Astrocyte (in vitro differentiated cells and primary cell): Measurements from ENCODE around the gene MAPKAP1. TPM values are rescaled to one million over a fixed set of nuclear protein-coding genes. Genes with fewer than 3 reads are reported as not detected.
A peak's percentile ranks its signal among the peaks of the same experiment; 100 is the strongest.

Source experiments
- DNase-seq: peaks from one replicate; pipeline ENCODE4 v3.0.0-alpha.2; 2010; ENCODE audit warnings: low read depth
- FAIRE-seq: peaks from 2 replicates; lab custom pipeline; 2011; peaks lifted over from hg19 to GRCh38; lab: Jason Lieb, UNC
- H2AFZ ChIP-seq: 2 replicates; pipeline ENCODE4 v1.6.0; 2012; ENCODE audit warnings: low read depth, low read length, inconsistent platforms
- H3K27ac ChIP-seq: 2 replicates; pipeline ENCODE4 v1.5.1; 2011; ENCODE audit warnings: low read depth, low read length, inconsistent platforms
- H3K27me3 ChIP-seq: 2 replicates; pipeline ENCODE4 v1.6.0; 2011; ENCODE audit warnings: low read length, inconsistent platforms; ENCODE audit not compliant: insufficient read depth
- H3K36me3 ChIP-seq: 2 replicates; pipeline ENCODE4 v1.5.1; 2011; ENCODE audit warnings: low read length, inconsistent platforms; ENCODE audit not compliant: insufficient read depth
- H3K4me1 ChIP-seq: 2 replicates; pipeline ENCODE4 v1.5.1; 2011; ENCODE audit warnings: low read length, inconsistent platforms; ENCODE audit not compliant: insufficient read depth
- H3K4me2 ChIP-seq: 2 replicates; pipeline ENCODE4 v1.6.0; 2012; ENCODE audit warnings: low read length, inconsistent platforms
- H3K4me3 ChIP-seq: 2 replicates; pipeline ENCODE4 v1.5.1; 2011; ENCODE audit warnings: low read depth, mild to moderate bottlenecking, low read length, inconsistent platforms; ENCODE audit not compliant: insufficient read depth
- H3K79me2 ChIP-seq: 2 replicates; pipeline ENCODE4 v1.6.0; 2012; ENCODE audit warnings: mild to moderate bottlenecking, low read length, inconsistent platforms; ENCODE audit not compliant: insufficient read depth
- H3K9ac ChIP-seq: 2 replicates; pipeline ENCODE4 v1.6.0; 2012; ENCODE audit warnings: mild to moderate bottlenecking, low read length, inconsistent platforms
- H3K9me3 ChIP-seq: 2 replicates; pipeline ENCODE4 v1.5.1; 2012; ENCODE audit warnings: low read depth, mild to moderate bottlenecking, low read length, inconsistent platforms; ENCODE audit not compliant: insufficient read depth
- H4K20me1 ChIP-seq: 2 replicates; pipeline ENCODE4 v1.6.0; 2012; ENCODE audit warnings: low read length, inconsistent platforms; ENCODE audit not compliant: insufficient read depth
- H3K27ac Mint-ChIP-seq: one replicate; pipeline ENCODE4 v1.8.0; 2021; ENCODE audit warnings: mild to moderate bottlenecking, mixed read lengths; ENCODE audit not compliant: unreplicated experiment
- H3K27me3 Mint-ChIP-seq: one replicate; pipeline ENCODE4 v1.8.0; 2021; ENCODE audit warnings: low read depth, mixed read lengths; ENCODE audit not compliant: unreplicated experiment
- H3K36me3 Mint-ChIP-seq: one replicate; pipeline ENCODE4 v1.8.0; 2021; ENCODE audit warnings: low read depth, mixed read lengths; ENCODE audit not compliant: unreplicated experiment
- H3K4me1 Mint-ChIP-seq: one replicate; pipeline ENCODE4 v1.8.0; 2021; ENCODE audit warnings: low read depth, mixed read lengths; ENCODE audit not compliant: unreplicated experiment
- H3K4me3 Mint-ChIP-seq: one replicate; pipeline ENCODE4 v1.8.0; 2021; ENCODE audit warnings: mild to moderate bottlenecking, moderate library complexity, mixed read lengths; ENCODE audit not compliant: unreplicated experiment
- H3K9me3 Mint-ChIP-seq: one replicate; pipeline ENCODE4 v1.8.0; 2021; ENCODE audit warnings: mild to moderate bottlenecking, mixed read lengths; ENCODE audit not compliant: unreplicated experiment
- EZH2 ChIP-seq: IDR thresholded peaks from 2 replicates; pipeline ENCODE4 v1.6.1; 2012; ENCODE audit warnings: mild to moderate bottlenecking, low read length, inconsistent platforms; ENCODE audit not compliant: insufficient read depth
- total RNA-seq: library from RNA; stranded (reverse); gene quantifications from 2 replicates; pipeline ENCODE4 v1.2.1, GENCODE V29; 2021
- TF ChIP-seq, protein P1 (sequence below): IDR thresholded peaks from 2 replicates; pipeline ENCODE4 v1.5.1; 2011; ENCODE audit warnings: low read depth, mild to moderate bottlenecking, inconsistent platforms, low read length, moderate library complexity; ENCODE audit not compliant: insufficient read depth

MAPKAP1 gene
- total RNA-seq, 1 donor from 2014 or later = 109 TPM

- Histone ChIP-seq H3K4me2 (no peak overlapping the region), H3K9me3 (no peaks in the 10 kb centered on the region), H3K9ac (no peak overlapping the region), H3K79me2 (no peaks in the 10 kb centered on the region), H3K36me3 (peaks cover 4% of the 10 kb centered on the region), H2AFZ (no peak overlapping the region), H4K20me1 (peaks cover 24% of the 10 kb centered on the region), H3K27me3 (no peaks in the 10 kb centered on the region), H3K4me1 (peaks cover 4% of the 10 kb centered on the region), H3K4me3 (no peak overlapping the region), H3K27ac (no peak overlapping the region)
- peaks cover 18% of the 10 kb centered on the region for H3K9me3 Mint-ChIP-seq
- FAIRE-seq (no peak), DNase-seq (peak; percentile 23)
- H3K36me3 Mint-ChIP-seq = peaks cover 30% of the 10 kb centered on the region
- H3K27ac Mint-ChIP-seq = no peak overlapping the region
- TF ChIP-seq, protein P1, sequence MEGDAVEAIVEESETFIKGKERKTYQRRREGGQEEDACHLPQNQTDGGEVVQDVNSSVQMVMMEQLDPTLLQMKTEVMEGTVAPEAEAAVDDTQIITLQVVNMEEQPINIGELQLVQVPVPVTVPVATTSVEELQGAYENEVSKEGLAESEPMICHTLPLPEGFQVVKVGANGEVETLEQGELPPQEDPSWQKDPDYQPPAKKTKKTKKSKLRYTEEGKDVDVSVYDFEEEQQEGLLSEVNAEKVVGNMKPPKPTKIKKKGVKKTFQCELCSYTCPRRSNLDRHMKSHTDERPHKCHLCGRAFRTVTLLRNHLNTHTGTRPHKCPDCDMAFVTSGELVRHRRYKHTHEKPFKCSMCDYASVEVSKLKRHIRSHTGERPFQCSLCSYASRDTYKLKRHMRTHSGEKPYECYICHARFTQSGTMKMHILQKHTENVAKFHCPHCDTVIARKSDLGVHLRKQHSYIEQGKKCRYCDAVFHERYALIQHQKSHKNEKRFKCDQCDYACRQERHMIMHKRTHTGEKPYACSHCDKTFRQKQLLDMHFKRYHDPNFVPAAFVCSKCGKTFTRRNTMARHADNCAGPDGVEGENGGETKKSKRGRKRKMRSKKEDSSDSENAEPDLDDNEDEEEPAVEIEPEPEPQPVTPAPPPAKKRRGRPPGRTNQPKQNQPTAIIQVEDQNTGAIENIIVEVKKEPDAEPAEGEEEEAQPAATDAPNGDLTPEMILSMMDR = no peak
- TF ChIP-seq EZH2 = no peak
- H3K27me3 Mint-ChIP-seq = no peaks in the 10 kb centered on the region
- H3K4me3 Mint-ChIP-seq = no peak overlapping the region
- peaks cover 17% of the 10 kb centered on the region for H3K4me1 Mint-ChIP-seq
Measured at GRCh38 chr9:125461636-125462190, 245.3 kb downstream of the MAPKAP1 start.

GRCh38 chr9:125460883-125461635, 245.9 kb downstream of the MAPKAP1 start:
- H3K9me3 Mint-ChIP-seq = peaks cover 24% of the 10 kb centered on the region
- no peaks in the 10 kb centered on the region for H3K79me2 ChIP-seq
- FAIRE-seq (no peak), DNase-seq (peak; percentile 100)
- H3K27ac Mint-ChIP-seq = no peak overlapping the region
- H3K27ac ChIP-seq = no peak overlapping the region
- H3K27me3 Mint-ChIP-seq = no peaks in the 10 kb centered on the region
- H3K4me1 ChIP-seq = peaks cover 4% of the 10 kb centered on the region
- no peak overlapping the region for H3K4me2 ChIP-seq
- H3K9ac ChIP-seq = no peak overlapping the region
- no peak overlapping the region for H2AFZ ChIP-seq
- H3K4me3 Mint-ChIP-seq = no peak overlapping the region
- H3K4me1 Mint-ChIP-seq = peaks cover 17% of the 10 kb centered on the region
- TF ChIP-seq, protein P1 = no peak
- no peak for TF ChIP-seq EZH2
- peaks cover 4% of the 10 kb centered on the region for H3K36me3 ChIP-seq
- no peaks in the 10 kb centered on the region for H3K9me3 ChIP-seq
- no peak overlapping the region for H3K4me3 ChIP-seq
- peaks cover 24% of the 10 kb centered on the region for H4K20me1 ChIP-seq
- peaks cover 36% of the 10 kb centered on the region for H3K36me3 Mint-ChIP-seq
- H3K27me3 ChIP-seq = no peaks in the 10 kb centered on the region

DNA sequence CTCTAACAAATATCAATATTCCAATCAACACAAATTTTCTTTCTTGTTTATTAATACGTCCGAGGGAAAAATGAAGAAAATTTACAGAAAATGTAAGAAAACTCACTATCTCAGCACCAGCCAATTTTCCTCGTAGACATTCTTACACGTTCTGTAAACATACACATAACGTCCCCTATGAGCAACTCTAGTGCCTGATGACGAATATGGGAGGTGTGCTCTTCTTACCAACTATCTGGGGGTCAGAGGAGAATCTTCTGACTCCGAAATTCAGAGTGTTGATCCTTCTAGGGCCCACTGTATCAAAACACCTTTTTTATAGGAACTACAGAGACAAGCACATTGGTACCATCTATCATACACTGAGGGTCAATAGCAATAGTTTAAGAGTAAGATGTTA, 246.7 kb downstream of the MAPKAP1 start:
- Mint-ChIP-seq H3K36me3 (peaks cover 43% of the 10 kb centered on the region), H3K27ac (no peak overlapping the region), H3K27me3 (no peaks in the 10 kb centered on the region), H3K9me3 (peaks cover 29% of the 10 kb centered on the region), H3K4me3 (no peak overlapping the region), H3K4me1 (peaks cover 17% of the 10 kb centered on the region)
- Histone ChIP-seq H3K4me1 (peaks cover 4% of the 10 kb centered on the region), H3K27ac (no peak overlapping the region), H3K9ac (no peak overlapping the region), H3K4me2 (no peak overlapping the region), H3K79me2 (no peaks in the 10 kb centered on the region), H2AFZ (no peak overlapping the region), H3K36me3 (peaks cover 4% of the 10 kb centered on the region), H4K20me1 (peaks cover 19% of the 10 kb centered on the region), H3K4me3 (no peak overlapping the region), H3K27me3 (no peaks in the 10 kb centered on the region), H3K9me3 (no peaks in the 10 kb centered on the region)
- FAIRE-seq (no peak), DNase-seq (peak; percentile 34)
- no peak for TF ChIP-seq EZH2
- TF ChIP-seq, protein P1 = no peak
